GM23338 (cell line): ENCODE data around the gene ASS1.

Source experiments
- CREB1 ChIP-seq: fragments of 250-450 bp; sonication (Bioruptor Pico); IDR thresholded peaks from 2 replicates; pipeline ENCODE4 v1.5.0; 2020; ENCODE audit warnings: low read depth, mild to moderate bottlenecking, moderate library complexity
- ETS1 ChIP-seq: IDR thresholded peaks from 2 replicates; pipeline ENCODE4 v1.6.1; 2016; ENCODE audit warnings: antibody characterized with exemption
- EZH2 ChIP-seq: fragments of 200-600 bp; sonication (generic); IDR thresholded peaks from one replicate; pipeline ENCODE4 v1.8.0; 2017; ENCODE audit warnings: antibody characterized with exemption, mild to moderate bottlenecking, low read depth; ENCODE audit not compliant: unreplicated experiment
- EZH2phosphoT487 ChIP-seq: fragments of 200-600 bp; sonication (generic); IDR thresholded peaks from one replicate; pipeline ENCODE4 v1.8.1; 2018; ENCODE audit warnings: antibody characterized with exemption; ENCODE audit not compliant: unreplicated experiment
- JUNB ChIP-seq: IDR thresholded peaks from one replicate; pipeline ENCODE4 v1.6.1; 2016; ENCODE audit warnings: antibody characterized with exemption; ENCODE audit not compliant: unreplicated experiment
- NANOG ChIP-seq: IDR thresholded peaks from 2 replicates; pipeline ENCODE4 v1.6.1; 2016; ENCODE audit warnings: antibody characterized with exemption, borderline replicate concordance
- POLR2AphosphoS5 ChIP-seq: IDR thresholded peaks from 2 replicates; pipeline ENCODE4 v1.6.1; 2016; ENCODE audit warnings: antibody characterized with exemption, low read depth
- REST ChIP-seq: IDR thresholded peaks from one replicate; pipeline ENCODE4 v1.6.1; 2018; ENCODE audit warnings: antibody characterized with exemption; ENCODE audit not compliant: unreplicated experiment
- STAT1 ChIP-seq: IDR thresholded peaks from one replicate; pipeline ENCODE4 v1.6.1; 2016; ENCODE audit warnings: antibody characterized with exemption; ENCODE audit not compliant: unreplicated experiment
- ZNF114 ChIP-seq: fragments of 250-450 bp; sonication (Bioruptor Pico); IDR thresholded peaks from 2 replicates; pipeline ENCODE4 v1.5.0; 2020; ENCODE audit warnings: mild to moderate bottlenecking, moderate library complexity
- ZNF331 ChIP-seq: fragments of 250-450 bp; sonication (Bioruptor Pico); IDR thresholded peaks from 2 replicates; pipeline ENCODE4 v1.5.0; 2020; ENCODE audit warnings: low read depth, mild to moderate bottlenecking, moderate library complexity
- TF ChIP-seq, protein P1 (sequence below), 2 experiments: fragments of 200-600 bp in 1 of 2; sonication (generic) in 1 of 2; conservative IDR thresholded peaks; 2 replicates each; pipeline versions ENCODE4 v1.5.1 to v1.6.1; 2016 to 2017; ENCODE audit warnings: antibody characterized with exemption in 2 of 2, low read depth in 2 of 2, mild to moderate bottlenecking in 2 of 2, moderate library complexity in 1 of 2

DNA sequence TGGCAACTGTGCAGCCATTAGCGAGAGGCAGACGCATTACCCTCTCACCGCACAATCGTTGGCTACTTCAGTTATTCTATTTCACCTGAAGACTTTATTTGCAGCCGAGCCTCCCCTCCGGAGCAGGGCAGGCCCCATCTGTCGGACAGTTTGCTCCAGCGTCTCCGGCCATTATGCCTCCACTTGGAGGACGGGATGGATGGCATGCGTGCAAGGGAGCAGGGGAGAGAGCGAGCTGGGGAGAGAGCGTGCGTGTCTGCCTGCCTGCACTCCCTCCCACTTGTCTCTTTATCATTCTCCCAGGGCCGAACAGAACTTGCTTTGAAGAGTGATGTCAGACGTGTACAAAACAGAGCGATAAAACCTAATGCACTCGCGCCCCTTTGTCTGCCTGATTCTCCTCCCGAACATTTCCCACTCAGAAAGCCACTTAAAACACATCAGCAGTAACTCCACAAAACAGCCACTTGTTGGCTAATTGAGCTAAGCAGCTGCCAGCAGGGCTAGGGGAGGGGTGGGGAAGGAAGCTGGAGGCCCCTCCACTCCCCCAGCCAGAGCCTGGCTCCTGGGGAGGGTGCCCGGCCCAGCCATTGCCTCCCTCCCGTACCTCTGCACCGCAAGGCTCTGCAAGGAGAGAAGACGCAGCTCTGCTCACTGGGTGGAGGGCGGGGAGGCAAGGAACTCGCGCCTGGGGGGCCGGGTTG lies 91.2 kb downstream of the ASS1 start:
- TF ChIP-seq, protein P1, sequence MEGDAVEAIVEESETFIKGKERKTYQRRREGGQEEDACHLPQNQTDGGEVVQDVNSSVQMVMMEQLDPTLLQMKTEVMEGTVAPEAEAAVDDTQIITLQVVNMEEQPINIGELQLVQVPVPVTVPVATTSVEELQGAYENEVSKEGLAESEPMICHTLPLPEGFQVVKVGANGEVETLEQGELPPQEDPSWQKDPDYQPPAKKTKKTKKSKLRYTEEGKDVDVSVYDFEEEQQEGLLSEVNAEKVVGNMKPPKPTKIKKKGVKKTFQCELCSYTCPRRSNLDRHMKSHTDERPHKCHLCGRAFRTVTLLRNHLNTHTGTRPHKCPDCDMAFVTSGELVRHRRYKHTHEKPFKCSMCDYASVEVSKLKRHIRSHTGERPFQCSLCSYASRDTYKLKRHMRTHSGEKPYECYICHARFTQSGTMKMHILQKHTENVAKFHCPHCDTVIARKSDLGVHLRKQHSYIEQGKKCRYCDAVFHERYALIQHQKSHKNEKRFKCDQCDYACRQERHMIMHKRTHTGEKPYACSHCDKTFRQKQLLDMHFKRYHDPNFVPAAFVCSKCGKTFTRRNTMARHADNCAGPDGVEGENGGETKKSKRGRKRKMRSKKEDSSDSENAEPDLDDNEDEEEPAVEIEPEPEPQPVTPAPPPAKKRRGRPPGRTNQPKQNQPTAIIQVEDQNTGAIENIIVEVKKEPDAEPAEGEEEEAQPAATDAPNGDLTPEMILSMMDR (conservative IDR thresholded peaks at IDR 0.05; ENCODE audit: low read depth in 2 of 2): no peak
- no peak for TF ChIP-seq EZH2phosphoT487
- TF ChIP-seq POLR2AphosphoS5: no peak
- TF ChIP-seq EZH2: no peak
- no peak for TF ChIP-seq JUNB
- TF ChIP-seq STAT1: no peak
- no peak for TF ChIP-seq CREB1
- TF ChIP-seq REST: no peak
- no peak for TF ChIP-seq ETS1
- TF ChIP-seq NANOG: no peak
- no peak for TF ChIP-seq ZNF331 (CRISPR knock-in tag)
- no peak for TF ChIP-seq ZNF114 (CRISPR knock-in tag)
